Activated T-helper 9 cell treated with anti-CD3 and anti-CD28 coated beads, Interleukin-2, amount 50 U/mL, for 16 hours (primary cell): ENCODE data around the gene ATIC.

Experiments used
- DNase-seq: peaks from one replicate; pipeline ENCODE4 v3.0.0-alpha.2; 2020; ENCODE audit warnings: low read depth

The ATIC gene

GRCh38 chr2:215376103-215376780 lies 64.4 kb downstream of the ATIC start:
- DNase-seq = no peak

GRCh38 chr2:215377283-215377682 lies 65.4 kb downstream of the ATIC start:
- no peak for DNase-seq

- DNase-seq = no peak
Observed at GRCh38 chr2:215378045-215378444, 66.2 kb downstream of the ATIC start.

DNA sequence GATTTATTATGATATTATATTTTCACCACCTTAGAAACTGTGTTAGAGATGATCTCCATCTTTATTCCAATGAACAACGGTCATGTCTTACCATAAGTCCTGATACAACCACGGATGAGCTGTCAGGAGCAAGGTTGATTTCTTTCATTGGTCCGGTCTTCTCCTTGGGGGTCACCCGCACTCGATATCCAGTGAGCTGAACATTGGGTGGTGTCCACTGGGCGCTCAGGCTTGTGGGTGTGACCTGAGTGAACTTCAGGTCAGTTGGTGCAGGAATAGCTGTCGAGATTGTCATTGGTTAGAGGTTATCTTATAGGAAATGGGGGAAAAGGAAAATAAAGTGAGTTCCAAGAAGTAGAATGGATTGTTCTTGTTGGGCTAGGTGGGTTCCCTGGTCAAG lies 67.2 kb downstream of the ATIC start:
- DNase-seq = no peak

DNA sequence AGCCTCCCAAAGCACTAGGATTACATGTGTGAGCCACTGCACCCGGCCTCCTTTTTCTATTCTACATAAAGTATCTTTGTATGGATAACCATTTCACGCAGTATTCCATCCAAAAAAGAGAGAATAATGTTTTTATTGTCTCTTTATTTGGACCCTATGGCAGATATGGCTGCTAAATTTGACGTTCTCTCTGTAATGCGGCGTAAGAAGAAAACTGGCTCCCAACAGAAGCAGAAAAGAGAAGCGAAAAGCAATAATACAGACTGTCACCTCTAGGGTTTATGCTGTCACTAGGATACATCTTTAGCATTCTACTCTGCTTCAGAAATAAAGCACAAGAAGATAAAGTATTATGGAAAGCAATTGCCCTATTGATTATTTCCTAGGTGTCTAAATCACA lies 68.1 kb downstream of the ATIC start:
- no peak for DNase-seq

DNA sequence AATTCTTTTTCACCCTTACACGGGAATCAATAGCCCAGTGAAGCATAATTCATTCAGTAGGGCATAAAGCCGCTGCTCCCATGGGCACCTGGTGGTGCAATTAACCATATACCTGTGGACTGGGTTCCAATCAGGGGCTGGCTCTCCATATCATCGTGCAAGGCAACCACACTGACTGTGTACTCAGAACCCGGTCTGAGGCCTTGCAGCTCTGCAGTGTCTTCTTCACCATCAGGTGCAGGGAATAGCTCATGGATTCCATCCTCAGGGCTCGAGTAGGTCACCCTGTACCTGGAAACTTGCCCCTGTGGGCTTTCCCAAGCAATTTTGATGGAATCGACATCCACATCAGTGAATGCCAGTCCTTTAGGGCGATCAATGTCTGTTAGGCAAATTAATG lies 68.8 kb downstream of the ATIC start:
- no peak for DNase-seq

GRCh38 chr2:215382011-215382410 lies 70.2 kb downstream of the ATIC start:
- no peak for DNase-seq

DNA sequence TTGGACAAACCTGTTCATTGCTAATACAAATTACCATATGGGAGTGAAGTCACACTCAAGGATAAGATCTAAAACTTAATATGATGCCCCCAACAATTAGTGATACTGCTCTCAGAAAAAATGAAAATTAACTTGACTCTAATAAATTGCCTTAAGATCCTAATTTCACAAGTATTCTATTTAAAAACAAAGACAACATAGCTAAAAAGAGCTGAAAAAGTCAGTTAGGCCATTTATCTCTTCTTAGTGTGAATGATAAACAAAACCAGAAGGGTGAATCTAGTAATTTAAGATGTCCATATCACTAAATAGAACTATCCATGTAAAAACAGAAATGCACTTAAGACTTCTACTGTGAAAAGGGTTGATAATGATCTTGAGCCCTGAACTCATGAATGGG lies 70.6 kb downstream of the ATIC start:
- DNase-seq = no peak

GRCh38 chr2:215383652-215384279 lies 71.9 kb downstream of the ATIC start:
- DNase-seq = no peak

DNA sequence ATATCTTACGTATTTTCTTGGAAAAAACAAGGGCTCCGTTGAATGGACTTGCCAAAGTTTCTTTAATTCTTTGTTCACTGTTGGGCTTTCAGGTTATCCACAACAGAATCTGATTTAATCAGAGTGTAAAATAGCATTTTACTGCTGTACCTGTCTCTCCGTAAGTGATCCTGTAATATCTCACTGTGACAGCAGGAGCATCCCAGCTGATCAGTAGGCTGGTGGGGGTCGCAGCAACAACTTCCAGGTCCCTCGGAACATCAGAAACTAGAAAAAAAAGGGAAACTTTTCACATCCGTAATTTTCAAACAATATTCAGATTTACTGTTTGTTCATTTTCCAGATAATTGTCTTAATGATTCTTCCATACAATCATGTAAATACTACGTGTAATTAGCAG lies 72.9 kb downstream of the ATIC start:
- no peak for DNase-seq

- no peak for DNase-seq
Observed at GRCh38 chr2:215386566-215386965, 74.7 kb downstream of the ATIC start.

DNA sequence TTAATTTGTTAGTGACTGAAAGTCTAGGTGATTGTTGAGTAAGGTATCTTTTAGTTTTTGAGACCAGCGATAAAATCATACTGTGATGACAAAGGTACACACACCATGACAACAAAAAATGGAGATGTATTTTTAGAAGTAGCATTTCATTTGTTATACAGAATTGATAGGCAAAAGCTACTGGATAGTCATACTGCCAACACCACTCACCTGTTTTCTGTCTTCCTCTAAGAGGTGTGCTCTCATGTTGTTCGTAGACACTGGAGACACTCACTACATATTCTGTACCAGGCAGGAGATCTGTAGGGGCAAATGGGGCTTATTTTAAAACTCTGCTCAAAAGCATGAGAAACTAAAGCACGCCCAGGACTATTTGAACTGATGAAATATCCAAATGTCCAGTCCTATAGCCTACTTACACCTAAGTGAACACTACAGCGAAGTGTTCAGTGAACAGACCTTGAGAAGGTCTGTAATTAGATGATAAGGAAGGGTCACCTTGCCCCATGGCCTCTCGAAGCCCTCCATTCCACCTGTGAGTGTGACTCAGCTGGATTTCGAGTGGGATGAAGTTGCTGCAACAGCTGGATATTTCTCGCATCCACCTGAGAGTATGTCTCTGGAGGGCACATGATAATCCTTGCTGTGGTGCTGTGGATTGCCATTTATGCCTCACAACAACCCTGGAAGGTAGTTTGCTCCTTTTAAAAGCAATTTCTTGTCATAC lies 76.3 kb downstream of the ATIC start:
- DNase-seq = no peak

GRCh38 chr2:215390550-215390913 lies 78.7 kb downstream of the ATIC start:
- DNase-seq = no peak

DNA sequence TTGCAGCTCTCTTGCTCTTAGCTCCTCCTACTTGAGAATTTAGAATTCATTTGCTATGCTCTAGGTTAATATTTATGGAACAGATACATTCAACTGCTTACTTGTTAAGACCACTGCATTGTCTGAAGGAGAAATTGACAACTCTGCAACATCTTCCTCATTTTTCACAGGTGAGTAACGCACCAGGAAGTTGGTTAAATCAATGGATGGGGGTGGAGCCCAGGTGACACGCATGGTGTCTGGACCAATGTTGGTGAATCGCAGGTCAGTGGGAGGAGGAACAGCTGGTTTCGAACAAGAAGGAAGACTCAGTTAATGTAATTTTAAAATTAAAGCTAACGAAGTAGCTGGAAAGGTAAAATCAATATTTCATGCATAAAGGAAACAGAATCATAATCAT lies 79.7 kb downstream of the ATIC start:
- DNase-seq = no peak

- no peak for DNase-seq
Observed at GRCh38 chr2:215392164-215392563, 80.3 kb downstream of the ATIC start.

GRCh38 chr2:215392687-215393270 lies 80.9 kb downstream of the ATIC start:
- no peak for DNase-seq

DNA sequence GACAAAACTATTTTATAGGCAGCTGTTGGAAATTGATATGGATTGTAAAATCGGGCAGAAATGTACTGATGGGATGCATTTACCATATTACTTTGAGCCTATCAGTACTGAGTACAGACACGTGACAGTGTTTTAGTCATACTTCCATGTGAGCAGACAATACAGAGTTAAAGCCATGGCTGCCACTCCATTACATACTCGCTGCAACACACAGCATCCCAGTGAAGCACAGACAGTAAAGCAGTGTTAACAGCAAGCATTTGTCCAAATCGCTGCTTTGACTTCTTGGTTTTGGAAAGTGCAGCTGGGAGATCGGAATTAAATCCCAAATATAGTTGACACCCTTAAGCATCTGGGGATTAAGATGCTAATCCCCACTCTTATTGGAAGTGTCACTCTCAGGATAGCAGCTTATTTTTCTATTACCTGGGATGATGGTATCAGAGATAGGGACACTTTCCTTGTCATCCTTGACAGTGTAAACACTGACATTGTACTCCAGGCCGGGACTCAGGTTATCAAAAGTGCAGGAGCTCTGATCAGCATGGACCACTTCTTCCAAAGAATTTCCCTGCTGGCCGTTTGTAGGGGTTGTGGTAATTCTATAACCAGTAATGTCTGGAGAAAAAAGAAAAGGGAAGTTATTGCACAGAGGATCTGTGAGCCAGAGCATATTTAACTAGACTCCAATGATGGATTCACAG lies 82.4 kb downstream of the ATIC start:
- DNase-seq = no peak

DNA sequence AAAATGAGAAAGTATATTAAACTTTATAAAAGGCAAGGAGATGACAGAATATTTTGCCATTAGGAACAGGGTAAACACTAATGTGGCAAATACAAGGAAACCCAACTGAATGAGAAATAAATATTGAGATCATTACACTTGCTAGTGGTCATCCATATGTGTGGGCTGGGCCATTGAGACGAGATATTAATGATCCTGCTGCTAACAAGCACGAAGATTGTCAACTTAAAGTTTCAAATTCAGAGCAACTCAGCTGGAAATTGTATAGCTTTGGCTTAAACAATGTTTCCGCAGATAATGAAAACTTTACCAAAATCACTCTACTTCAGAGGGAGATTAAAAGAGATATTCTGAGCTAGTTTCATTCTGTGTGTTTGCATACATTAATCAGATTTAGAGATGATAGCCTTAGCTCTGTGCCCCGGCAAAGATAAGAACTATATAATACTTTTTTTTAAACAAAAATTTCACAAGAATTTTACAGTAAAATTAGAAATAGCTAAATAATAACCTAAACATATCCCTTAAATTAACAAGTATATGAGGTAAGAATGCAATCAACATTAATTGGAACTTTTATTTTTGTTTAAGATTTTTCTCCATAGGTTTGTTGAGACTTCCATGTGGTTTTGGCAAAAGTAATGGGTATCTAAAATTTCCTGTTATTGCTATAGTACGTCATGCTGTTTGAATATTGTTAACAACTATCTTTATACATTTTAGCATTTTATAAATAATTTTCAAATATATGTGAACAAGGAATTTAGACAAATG lies 84.0 kb downstream of the ATIC start:
- DNase-seq = no peak

DNA sequence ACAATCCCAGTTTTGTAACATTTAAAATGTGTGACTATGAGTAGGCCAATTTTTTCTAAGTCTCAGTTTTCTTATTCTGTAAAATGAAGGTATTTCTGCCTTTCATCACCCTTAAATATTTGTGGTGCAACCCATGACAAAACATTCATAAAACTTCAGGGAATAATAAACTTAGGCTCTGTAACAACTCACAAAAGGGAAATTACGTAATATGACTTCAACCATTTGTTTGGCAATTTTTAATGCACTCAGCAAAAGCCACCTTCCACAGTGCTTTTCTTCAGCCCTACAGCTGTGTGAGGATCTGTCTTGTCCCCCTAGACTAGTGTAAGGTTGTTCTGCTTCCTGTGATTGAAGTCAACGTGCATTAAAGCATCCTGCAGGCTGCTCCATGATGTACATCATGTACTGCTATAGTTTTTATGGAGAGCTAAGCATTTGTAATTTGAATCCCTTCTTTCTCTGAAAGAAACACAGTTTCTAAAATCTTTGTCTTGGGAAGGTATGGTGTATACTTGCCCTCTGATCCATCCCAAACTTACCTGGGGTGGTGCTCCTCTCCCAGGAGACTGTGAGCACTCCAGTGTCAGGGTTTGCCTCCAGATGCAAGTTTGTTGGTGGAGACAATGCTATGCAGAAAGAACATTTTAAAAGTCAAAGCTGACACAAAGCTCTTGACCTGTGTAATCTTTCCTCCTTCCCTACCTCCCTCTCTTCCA lies 84.9 kb downstream of the ATIC start:
- DNase-seq = no peak

DNA sequence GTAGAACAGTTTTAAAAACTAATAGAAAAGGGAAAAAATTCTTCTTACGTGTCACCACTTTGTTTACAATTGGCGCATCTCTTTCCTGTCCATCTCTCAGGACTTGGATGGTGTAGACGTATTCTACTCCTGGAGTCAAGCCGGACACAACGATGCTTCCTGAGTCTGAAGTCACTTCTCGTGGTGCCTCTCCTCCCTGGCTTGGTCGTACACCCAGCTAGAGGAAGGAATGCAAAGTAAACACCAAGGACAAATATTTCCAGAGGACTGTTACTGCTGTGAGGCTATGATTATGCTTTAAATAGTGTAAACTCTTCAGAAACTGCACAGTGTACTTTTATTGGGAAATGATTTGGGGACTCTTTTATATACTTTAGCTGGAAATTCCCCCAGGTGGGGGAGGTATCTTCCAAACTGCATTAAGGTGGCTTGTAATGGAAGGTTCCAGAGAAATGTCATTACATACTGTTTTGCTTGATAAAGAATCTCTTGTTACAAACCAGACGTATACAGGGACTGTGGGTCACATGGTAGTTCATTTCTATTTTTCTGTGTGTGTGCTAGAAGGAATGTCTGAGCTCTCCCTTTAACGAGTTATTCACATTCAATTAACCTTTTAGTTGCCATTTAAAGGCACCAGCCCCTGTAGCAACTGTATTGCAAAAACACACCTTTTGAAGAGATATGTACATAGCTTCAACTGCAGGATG lies 85.9 kb downstream of the ATIC start:
- no peak for DNase-seq
